GM21825 (cell line): ENCODE results near the gene SLC22A15.
"Not testable (repeated sequence)": the region's sequence is repeated elsewhere in the genome, so short reads cannot be mapped to it uniquely, and the experiment has no call there.

Experiments used
- ATAC-seq: cut with Tn5 transposase; IDR thresholded peaks from one replicate; pipeline ENCODE4 v1.9.1; 2021; ENCODE audit warnings: mild to moderate bottlenecking, moderate library complexity; ENCODE audit not compliant: unreplicated experiment

SLC22A15 gene

DNA sequence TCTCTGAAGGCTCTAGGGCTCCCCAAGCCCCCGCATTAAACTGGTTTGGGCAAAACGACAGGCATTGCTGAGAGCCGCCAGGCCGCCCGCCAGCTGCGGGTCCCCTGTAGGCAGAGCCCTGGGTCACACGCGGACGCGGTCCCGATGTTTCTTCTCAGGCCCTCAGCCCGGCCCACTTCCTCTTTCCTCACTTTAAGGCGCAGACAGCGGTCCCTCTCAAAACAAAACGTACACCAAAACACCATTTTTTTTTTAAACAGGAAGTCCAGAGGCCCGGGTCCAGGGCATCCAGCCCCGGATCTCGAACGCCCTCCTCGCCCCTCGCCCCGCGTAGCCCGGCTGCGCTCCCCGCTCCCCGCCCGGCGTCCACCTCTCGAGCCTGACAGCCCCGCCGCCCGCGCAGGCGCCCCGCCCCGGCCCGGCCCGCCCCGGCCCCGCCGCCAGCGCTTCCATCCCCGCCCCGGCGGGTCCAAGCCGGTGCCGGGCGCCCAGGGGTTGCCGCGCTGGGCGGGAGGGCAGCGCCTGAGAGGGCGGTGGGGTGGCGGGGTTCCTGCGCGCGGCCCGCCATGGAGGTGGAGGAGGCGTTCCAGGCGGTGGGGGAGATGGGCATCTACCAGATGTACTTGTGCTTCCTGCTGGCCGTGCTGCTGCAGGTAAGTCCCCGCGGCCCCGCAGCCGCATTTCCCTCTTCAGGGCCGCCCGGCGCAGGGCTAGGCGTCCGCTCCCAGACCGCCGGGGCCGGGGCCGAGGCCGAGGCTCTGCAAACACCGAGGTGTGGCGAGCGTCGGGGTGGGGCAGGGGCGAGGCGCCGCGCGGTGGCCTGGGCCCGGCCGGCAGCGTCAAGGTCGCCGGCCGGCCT is at the start of gene SLC22A15:
TSS of gene SLC22A15 (plus strand) at position 452 of the 859 bp plus-strand sequence. CDS start at position 567, 115 bp downstream.
- ATAC-seq: peak; percentile 88

DNA sequence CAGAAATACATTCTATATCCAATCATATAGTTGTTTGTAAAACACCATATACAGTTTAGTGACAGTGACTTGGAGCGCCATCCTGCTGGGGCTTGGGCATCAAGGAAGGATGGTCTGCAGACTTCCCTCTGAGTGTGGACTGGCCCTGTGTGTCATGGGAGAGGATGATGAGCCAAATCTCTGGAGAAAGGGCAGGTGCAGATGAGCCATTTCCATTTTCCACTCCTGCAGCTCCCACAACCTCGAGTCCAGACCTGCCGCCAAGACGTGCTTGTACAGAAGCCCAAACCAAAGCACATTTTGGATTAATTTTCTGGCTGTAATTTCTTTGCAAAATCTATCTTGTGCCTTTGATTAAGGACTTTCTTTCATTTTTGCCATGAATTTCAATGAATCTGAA is 48.3 kb upstream of the SLC22A15 start:
- no peak for ATAC-seq

DNA sequence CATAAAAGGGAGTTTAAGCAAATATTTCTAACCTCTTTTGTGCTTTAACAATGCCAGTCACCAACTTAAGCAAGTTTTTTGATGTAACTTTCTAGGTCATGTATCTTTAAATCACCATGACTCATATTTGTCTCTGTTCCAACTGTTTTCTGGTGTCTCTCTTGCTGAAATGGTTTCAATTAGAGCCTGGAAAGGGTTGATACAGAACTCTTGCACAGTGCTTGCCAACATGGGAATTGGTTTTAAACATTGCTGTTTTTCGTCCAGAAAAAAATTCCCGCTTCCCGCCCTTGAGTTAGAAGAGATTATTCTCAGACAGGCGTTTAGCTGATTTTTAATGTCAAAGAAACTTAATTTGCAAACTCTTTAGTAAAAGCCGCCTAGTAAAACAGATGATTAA is 46.4 kb upstream of the SLC22A15 start:
- ATAC-seq: no peak

DNA sequence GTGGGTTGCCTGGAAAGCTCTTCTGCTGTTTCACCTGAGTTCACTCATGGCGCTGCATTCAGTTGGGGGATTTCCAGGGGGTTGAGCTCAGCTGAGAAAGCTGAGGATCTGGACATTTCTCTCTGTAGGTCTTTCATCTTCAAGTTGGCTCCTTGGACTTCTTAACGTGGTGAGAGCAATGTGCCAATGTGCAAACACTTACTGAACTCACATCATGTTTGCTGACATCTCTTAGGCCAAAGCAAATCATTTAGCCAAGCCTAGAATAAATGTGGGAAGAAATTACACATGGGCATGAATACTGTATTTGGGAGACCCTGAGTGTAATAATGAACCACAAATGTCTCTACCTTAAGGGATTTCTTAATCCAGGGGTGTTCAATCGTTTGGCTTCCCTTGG is 42.7 kb upstream of the SLC22A15 start:
- ATAC-seq: no peak

GRCh38 chr1:115939455-115939854 is 36.9 kb upstream of the SLC22A15 start:
- ATAC-seq: no peak

GRCh38 chr1:115946116-115946515 is 30.2 kb upstream of the SLC22A15 start:
- ATAC-seq: no peak

GRCh38 chr1:115949156-115949555 is 27.2 kb upstream of the SLC22A15 start:
- ATAC-seq: no peak

DNA sequence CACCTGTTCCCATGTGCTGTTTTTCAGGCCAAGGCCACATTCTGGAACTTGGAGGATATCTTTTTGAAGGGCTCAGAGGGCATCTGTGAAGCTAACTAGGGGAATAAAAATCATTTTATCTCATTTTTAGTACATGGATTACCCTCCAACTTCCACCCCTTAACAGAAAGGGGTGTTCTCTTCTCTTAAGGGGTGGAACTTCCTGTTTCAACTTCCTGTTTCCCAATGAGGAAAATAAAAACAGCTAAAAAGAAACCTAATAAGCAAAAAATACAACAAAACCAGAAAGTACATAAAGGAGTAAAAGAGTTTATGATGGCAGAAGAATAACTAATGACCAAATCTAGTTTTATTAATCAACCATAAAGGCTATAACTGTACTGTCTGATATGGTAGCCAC is 24.8 kb upstream of the SLC22A15 start:
- ATAC-seq: no peak

DNA sequence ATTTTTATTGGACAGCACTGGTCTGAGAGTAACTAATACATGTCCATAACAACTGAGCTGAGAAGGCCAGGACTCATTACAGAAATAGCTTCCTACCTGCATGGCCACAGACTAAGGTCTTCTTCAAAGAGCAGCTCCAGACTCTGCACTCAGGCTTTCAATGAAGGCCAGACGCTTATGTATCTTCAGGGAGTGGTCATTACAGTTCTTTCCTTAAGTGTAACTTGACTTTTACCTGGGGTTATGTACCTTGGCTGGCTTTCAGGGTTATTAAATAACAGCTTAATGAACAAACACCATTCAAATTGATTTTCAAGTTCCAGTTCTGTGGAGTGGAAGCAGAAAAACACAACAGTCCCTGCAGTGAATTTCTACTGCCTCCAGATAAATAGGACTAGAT is 23.8 kb upstream of the SLC22A15 start:
- no peak for ATAC-seq

GRCh38 chr1:115953180-115953579 is 23.1 kb upstream of the SLC22A15 start:
- ATAC-seq: no peak

GRCh38 chr1:115954684-115955083 is 21.6 kb upstream of the SLC22A15 start:
- no peak for ATAC-seq

- ATAC-seq: no peak
Measured at GRCh38 chr1:115955228-115955627, 21.1 kb upstream of the SLC22A15 start.

GRCh38 chr1:115958866-115959265 is 17.4 kb upstream of the SLC22A15 start:
- no peak for ATAC-seq

- no peak for ATAC-seq
Measured at GRCh38 chr1:115969509-115969908, 6.8 kb upstream of the SLC22A15 start.

DNA sequence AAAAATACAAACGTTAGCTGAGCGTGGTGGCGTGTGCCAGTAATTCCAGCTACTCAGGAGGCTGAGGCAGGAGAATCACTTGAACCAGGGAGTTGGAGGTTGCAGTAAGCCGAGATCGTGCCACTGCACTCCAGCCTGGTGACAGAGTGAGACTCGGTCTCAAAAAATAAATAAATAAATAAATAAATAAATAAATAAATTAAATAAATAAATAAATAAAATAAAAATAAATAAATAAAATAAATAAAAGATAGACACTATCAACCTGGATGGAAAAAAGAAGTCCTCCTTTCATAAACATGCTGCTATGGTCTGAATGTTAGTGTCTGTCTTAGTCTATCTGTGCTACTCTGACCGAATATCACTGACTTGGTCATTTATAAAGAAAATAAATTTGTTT is 4.5 kb upstream of the SLC22A15 start:
- not testable (repeated sequence) for ATAC-seq

GRCh38 chr1:115973154-115973553 is 3.2 kb upstream of the SLC22A15 start:
- no peak for ATAC-seq

- ATAC-seq: no peak
Measured at GRCh38 chr1:115975569-115976061, 698 bp upstream of the SLC22A15 start.

GRCh38 chr1:115976921-115977498 is 697 bp downstream of the SLC22A15 start:
- ATAC-seq: peak; percentile 13

GRCh38 chr1:115977499-115978258 is 1.4 kb downstream of the SLC22A15 start:
- ATAC-seq: no peak

- ATAC-seq: no peak
Measured at GRCh38 chr1:115978292-115978941, 2.1 kb downstream of the SLC22A15 start.

DNA sequence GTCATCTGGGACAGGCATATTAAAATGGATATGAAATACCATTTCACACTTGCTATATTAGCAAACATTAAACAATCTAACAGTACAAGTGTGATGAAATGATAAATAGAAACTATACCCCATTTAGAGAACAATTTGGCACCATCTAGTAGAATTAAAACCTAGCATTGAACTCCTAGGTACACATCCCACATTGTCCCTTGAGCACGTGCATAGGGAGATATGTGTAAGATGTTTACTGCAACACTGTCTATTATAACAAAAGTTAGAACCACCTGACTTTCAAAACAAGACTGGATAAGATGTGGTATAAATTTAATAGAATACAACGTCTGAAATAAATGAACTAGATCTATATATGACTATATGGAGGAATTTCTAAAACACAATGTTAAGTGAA is 3.8 kb downstream of the SLC22A15 start:
- no peak for ATAC-seq
